Omental fat pad (tissue), 4 donors: ENCODE data around the gene CDH23. TPM values are rescaled to one million over a fixed set of nuclear protein-coding genes. Genes with fewer than 3 reads are reported as not detected.

ENCODE experiments used
- ATAC-seq: fragments of 150-250 bp; one replicate; pipeline ENCODE4 v1.9.1; 2016; ENCODE audit warnings: mild to moderate bottlenecking, moderate library complexity; ENCODE audit not compliant: low FRiP score
- DNase-seq: peaks from one replicate; pipeline ENCODE4 v3.0.0-alpha.2; 2019; ENCODE audit warnings: low spot score
- total RNA-seq, 4 donors: library from RNA; depleted of rRNA; stranded (reverse); fragments of >200 nt; gene quantifications; one replicate each; pipeline ENCODE4 v1.1.0, GENCODE V29; 2016
- TF ChIP-seq, protein P1 (sequence below), 3 donors: fragments of 450-650 bp; IDR thresholded peaks; one replicate each; pipeline ENCODE4 v1.5.1; 2016 to 2017; ENCODE audit warnings: antibody characterized with exemption in 3 of 3, mild to moderate bottlenecking in 3 of 3, moderate library complexity in 2 of 3

Gene CDH23
- total RNA-seq, 4 donors from 2014 or later, result 25.3 to 41.9 (median 34.4) TPM

DNA sequence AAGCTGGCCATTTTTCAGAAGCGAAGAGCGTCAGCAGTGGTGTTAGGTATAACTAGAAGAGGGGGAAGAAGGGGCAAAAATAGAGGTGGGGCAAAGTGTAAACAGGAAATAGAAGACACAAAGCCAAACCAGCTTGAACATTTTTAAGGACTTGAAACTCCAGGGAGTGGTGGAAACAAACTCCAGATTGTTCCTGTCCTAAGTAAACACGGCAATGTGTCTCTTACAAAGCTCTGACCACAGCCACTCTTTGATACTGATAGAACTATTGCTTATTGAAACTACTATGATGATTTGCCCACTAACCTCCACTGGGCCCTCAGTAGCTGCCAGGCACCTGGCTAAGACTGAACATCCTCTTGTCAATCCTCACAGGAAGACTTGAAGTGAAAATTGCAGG, 20.8 kb upstream of the CDH23 start:
- no peak for ATAC-seq
- DNase-seq, result no peak
- TF ChIP-seq, protein P1, sequence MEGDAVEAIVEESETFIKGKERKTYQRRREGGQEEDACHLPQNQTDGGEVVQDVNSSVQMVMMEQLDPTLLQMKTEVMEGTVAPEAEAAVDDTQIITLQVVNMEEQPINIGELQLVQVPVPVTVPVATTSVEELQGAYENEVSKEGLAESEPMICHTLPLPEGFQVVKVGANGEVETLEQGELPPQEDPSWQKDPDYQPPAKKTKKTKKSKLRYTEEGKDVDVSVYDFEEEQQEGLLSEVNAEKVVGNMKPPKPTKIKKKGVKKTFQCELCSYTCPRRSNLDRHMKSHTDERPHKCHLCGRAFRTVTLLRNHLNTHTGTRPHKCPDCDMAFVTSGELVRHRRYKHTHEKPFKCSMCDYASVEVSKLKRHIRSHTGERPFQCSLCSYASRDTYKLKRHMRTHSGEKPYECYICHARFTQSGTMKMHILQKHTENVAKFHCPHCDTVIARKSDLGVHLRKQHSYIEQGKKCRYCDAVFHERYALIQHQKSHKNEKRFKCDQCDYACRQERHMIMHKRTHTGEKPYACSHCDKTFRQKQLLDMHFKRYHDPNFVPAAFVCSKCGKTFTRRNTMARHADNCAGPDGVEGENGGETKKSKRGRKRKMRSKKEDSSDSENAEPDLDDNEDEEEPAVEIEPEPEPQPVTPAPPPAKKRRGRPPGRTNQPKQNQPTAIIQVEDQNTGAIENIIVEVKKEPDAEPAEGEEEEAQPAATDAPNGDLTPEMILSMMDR (IDR thresholded peaks at IDR 0.05), result no peak

DNA sequence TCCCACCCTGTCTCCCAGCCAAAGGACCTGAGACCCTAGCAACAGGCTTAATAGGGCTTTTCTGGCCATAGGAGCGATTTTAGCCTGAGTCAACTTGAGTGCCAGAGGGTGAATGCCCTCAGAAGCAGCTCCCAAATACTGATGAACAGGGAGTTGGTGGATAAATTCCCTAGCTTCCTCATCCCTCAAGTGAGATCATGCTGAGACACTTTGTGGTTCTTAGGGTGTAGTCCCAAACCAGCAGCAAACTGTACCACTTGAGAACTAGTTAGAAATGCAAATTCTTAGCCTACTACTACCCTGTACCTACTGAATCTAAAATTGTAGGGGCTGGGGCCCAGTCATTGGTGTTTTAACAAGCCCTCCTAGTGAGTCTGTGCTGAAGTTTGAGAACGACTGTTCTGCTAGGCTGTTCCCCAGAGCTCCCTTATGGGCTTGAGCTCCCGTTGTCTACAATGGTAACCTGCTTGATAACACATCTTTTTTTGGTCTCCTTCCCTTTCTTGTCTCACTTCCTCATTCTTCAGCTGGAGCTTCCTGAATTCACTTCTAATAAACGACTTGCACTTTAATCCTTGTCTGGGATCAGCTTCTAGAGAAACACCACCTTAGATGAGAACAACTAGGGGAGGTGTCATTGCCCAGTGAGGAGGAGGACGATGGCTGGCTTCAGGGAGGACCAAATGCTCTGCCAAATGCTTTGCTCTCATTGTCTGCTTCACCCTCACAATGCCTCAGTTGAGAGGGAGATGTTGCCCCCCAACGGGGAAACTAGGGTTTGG, 18.2 kb upstream of the CDH23 start:
- DNase-seq (no peak), ATAC-seq (no peak)
- TF ChIP-seq, protein P1 (IDR thresholded peaks at IDR 0.05), result no peak

DNA sequence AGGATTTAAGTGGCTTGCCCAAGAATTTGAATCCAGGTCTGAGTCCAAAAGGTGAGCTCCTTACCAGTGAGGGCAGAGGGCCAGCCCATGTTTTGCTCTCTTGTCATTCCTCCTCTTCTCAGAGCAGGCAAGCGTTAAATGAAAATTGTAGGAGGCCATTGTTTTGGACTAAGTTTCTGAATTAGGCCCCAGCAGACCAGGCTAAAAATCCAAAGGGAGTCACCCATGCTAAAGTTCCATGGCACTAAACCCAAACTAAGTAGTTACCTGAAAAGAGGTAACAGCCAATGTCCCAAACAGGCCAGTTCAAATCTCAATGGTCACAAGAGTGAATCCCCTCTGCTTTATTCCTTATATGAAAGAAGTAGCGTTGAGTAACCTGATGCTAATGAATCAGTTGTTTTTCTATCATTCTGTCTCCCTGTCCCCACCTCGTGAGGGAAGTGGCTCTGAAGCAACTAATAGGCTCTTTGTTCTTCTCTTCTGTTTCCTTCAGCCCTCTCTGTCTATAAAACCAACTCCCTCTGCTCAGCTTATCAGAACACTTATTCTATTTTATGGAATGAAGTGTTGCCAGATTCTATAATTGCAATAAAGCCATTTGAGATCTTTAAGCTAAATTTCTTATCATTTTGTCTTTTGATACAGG, 17.5 kb upstream of the CDH23 start:
- TF ChIP-seq, protein P1 (IDR thresholded peaks at IDR 0.05), result no peak
- ATAC-seq (no peak), DNase-seq (no peak)

DNA sequence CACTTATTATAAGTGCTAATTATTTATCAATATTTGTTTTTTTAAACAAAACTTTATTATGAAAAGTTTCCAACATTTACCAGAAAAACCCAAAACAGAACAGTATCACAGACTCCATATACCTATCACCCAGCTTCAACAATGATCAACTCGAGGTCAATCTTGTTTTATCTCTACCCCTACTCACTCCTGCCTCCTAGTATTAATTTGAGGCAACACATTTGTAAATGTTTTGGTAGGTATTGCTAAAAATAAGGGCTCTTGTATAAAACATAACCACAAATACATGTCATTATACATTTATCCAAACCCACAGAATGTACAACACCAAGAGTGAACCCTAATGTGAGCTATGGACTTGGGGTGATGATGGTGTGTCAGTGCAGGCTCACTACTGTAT, 15.9 kb upstream of the CDH23 start:
- ATAC-seq (no peak), DNase-seq (no peak)
- TF ChIP-seq, protein P1 (IDR thresholded peaks at IDR 0.05), result no peak

DNA sequence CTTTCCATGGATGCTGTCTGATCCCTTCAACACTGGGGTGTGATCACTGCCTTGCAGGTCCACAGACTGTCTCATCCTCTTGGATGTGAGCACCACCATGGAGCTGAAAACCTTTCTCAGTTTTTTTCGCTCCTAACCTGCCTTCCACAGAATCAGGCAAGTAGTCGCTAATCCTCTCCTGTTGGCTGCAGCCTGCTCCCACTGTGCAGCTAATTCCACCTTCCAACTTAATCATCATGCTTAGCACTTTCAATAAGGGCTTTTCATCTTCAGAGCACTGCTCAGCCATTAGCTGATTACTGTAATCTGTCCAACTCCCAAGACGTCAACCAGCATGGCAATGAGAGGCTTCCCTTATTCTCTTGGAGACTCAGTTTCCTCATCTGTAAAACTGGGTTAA, 15.1 kb upstream of the CDH23 start:
- TF ChIP-seq, protein P1 (IDR thresholded peaks at IDR 0.05), result no peak
- no peak for ATAC-seq
- DNase-seq, result no peak

DNA sequence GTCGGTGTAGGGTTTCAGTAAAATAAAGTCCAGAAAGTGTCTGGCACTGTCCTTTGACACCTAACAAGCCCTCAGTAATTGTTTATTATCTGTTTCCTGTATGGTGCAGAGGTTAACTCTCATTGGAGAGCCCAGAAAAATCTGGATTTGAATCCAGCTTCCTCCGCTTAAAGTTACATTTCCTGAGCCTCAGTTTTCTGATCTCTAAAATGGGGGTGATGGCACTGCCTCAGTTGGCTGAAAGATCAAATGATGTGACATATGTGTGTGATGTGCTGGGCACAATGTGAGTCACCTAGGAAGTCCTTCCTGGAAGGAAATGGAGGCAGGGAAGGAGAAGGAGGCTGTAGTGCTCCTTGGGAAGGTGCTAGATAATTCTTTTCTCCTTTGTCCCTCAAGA, 14.7 kb upstream of the CDH23 start:
- TF ChIP-seq, protein P1 (IDR thresholded peaks at IDR 0.05), result no peak
- DNase-seq (no peak), ATAC-seq (no peak)

DNA sequence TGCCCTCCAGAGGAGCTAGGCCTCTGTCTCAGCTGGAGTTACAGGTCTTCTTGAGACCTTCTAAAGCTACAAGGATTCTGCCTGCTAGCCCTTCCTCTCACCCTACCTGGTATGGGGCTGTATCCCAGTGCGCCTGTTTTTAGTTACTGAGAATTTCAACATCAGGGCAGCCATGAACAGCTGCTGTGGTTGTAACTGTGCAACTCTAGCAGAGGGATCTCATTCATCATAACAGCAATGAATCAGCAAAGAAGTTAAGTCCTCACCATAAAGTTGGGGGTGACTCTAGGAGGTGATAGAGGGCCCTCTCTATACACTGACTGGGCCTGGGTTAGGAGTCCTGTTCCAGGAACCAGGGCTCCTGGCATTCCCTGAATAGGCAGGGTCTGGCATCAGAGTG, 14.0 kb upstream of the CDH23 start:
- ATAC-seq (no peak), DNase-seq (no peak)
- TF ChIP-seq, protein P1 (IDR thresholded peaks at IDR 0.05), result no peak
